Stimulated activated CD4-positive, alpha-beta T cell treated with anti-CD3 and anti-CD28 coated beads, Interleukin-15, amount 100 ng/mL, for 48 hours (primary cell): ENCODE data around the gene VPS37B.
"Not testable (repeated sequence)": the region's sequence is repeated elsewhere in the genome, so short reads cannot be mapped to it uniquely, and the experiment has no call there.

Source experiments
- DNase-seq, 2 donors: peaks; one replicate each; pipeline ENCODE4 v3.0.0-alpha.2; 2020; ENCODE audit warnings: low read depth in 2 of 2

VPS37B gene

DNA sequence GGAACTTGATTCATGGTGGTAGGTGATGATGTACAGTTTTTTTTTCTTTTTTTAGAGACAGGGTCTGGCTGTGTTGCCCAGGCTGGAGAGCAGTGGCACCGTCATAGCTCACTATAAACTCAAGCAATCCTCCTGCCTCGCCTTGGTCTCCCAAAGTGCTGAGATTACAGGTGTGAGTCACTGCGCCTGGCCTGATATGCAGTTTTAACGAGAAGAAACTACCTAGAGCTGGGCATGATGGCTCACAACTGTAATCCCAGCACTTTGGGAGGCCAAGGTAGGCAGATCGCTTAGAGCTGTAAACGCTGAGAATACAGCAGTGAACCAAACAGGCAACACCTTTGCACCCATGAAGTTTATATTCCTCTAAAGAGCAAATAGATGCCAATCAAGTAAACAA, 13.0 kb upstream of the VPS37B start:
- DNase-seq: no peak

DNA sequence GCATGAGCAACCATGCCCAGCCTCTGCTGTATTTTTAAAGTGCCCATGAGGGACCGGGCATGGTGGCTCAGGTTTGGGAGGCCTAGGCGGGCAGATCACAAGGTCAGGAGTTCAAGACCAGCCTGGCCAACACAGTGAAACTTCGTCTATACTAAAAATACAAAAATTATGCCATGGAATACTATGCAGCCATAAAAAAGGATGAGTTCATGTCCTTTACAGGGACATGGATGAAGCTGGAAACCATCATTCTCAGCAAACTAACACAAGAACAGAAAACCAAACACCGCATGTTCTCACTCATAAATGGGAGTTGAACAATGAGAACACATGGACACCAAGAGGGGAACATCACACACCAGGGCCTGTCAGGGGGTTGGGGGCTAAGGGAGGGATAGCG, 9.3 kb upstream of the VPS37B start:
- not testable (repeated sequence) for DNase-seq

GRCh38 chr12:122903693-122904034, 7.7 kb upstream of the VPS37B start:
- DNase-seq: no peak

GRCh38 chr12:122902854-122903692, 7.1 kb upstream of the VPS37B start:
- no peak for DNase-seq

- DNase-seq: no peak
Measured at GRCh38 chr12:122899887-122900286, 4.0 kb upstream of the VPS37B start.

DNA sequence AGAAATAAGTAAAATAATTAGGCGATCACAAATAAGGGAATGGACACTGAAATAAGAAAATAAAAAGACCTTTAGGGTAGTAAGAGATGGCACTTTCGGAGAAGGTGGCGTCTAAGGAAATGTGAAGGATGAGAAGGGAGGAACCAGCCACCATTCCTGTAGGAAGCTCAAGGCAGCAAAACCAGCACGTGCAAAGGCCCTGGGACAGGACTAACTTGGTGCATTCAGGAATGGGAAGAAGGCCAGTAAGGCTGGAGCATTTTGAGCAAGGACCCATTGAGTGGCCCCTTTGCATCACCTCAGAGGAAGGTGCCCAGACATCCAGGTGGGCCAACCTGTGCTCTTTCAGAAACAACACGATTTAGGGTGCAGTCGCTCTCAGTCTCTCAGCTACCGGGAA, 738 bp upstream of the VPS37B start:
- DNase-seq: no peak

DNA sequence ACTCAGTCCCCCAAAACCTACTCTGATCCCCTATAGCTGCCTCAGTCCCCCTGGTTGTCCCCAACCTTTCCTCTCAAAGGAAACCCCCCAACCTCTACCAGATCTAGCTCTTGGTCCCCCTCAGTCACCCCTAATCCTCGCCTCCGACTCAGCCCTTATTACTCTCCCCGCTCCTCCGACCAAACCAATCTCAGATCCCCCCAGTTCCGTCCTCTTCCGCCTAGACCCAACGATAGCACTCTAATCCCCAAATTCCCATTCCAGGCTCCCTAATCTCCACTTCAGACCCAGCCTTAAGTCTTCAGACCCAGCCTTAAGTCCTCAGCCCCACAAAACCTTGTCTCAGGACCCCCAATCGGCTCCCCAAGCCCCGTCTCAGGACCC, 612 bp downstream of the VPS37B start:
- no peak for DNase-seq

GRCh38 chr12:122894193-122895121, 1.5 kb downstream of the VPS37B start:
- no peak for DNase-seq

- no peak for DNase-seq
Measured at GRCh38 chr12:122893208-122894153, 2.4 kb downstream of the VPS37B start.

GRCh38 chr12:122892724-122893123, 3.2 kb downstream of the VPS37B start:
- DNase-seq: not testable (repeated sequence)

DNA sequence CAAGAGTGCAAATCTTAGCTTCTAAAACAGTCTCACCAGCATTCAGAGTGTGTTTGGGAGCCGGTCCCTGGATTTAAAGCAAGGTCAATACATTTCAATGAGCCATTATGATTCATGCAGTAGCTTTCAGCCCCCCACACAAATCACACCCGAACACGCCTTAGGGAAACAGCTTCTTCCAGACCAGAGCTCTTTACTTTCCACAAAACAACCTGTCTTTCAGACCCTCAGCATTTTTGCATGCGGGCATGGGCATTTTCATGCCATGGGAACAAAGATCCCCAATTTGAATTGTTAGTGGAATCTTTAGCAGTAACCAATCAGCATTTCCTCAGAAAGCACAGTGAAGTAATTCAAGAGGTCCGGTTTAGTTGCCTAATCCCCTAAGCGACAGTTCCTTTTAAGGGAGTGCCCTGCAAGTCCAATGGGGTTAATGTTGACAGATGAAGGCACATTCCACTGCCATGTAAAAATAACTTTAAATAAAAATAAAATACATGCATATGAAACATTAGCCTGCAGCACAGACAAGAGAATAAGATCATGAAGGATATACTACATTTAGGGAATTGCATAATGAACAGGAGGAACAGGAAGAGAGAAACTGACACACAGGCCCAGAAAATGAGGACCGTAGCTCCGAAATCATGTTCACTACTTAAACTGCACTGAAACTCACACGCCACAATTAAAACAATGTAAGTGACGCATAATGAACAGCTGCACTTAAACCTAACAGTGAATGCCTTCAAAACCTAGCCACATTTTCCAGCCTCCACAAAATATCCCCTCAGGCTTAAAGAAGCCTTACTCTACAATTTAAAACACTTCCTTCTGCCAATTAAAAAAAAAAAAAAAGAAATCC, 4.0 kb downstream of the VPS37B start:
- no peak for DNase-seq

GRCh38 chr12:122889761-122890520, 6.0 kb downstream of the VPS37B start:
- no peak for DNase-seq

GRCh38 chr12:122888232-122888752, 7.6 kb downstream of the VPS37B start:
- DNase-seq: peak in 1 of 2 donors; percentile 22

GRCh38 chr12:122887819-122888212, 8.1 kb downstream of the VPS37B start:
- DNase-seq: no peak

- DNase-seq: peak in 1 of 2 donors; percentile 35
Measured at GRCh38 chr12:122886851-122887818, 8.8 kb downstream of the VPS37B start.

GRCh38 chr12:122886161-122886560, 9.8 kb downstream of the VPS37B start:
- DNase-seq: no peak

DNA sequence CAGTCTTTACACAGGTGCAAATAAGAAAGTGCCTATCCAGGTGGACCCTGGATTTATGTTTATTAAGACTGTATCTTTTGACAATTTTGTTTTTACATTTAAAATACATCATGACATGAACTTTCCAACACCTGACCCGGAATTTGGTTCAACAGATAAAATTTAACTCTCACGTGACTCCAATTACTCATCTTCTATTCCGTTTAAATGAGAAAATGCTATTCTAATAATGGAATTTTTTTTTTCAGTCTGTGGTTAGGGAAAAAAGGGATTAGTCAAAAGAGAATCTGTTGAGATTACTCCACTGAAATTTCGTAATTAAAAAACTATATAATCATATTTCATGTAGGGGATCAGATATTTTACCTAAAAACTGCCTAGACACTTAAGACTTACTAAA, 11.1 kb downstream of the VPS37B start:
- DNase-seq: no peak

- DNase-seq: no peak
Measured at GRCh38 chr12:122884091-122884826, 11.7 kb downstream of the VPS37B start.
